GM12872 (cell line): ENCODE measurements around the gene SLC4A3.

Experiments
- CTCF ChIP-seq: IDR thresholded peaks from 3 replicates; pipeline ENCODE4 v1.5.1; 2011; ENCODE audit warnings: low read depth, mild to moderate bottlenecking, low read length, moderate library complexity; ENCODE audit not compliant: insufficient read depth

Gene SLC4A3

GRCh38 chr2:219615894-219616293, 11.5 kb upstream of the SLC4A3 start:
- TF ChIP-seq CTCF = no peak

- TF ChIP-seq CTCF = no peak
These were observed 10.9 kb upstream of the SLC4A3 start for GRCh38 chr2:219616550-219616949.

GRCh38 chr2:219618733-219619122, 8.7 kb upstream of the SLC4A3 start:
- no peak for TF ChIP-seq CTCF

- TF ChIP-seq CTCF = no peak
These were observed 8.2 kb upstream of the SLC4A3 start for GRCh38 chr2:219619235-219619634.

GRCh38 chr2:219620546-219620945, 6.9 kb upstream of the SLC4A3 start:
- TF ChIP-seq CTCF = no peak

- no peak for TF ChIP-seq CTCF
These were observed 5.5 kb upstream of the SLC4A3 start for GRCh38 chr2:219621935-219622334.

GRCh38 chr2:219622472-219622871, 5.0 kb upstream of the SLC4A3 start:
- TF ChIP-seq CTCF = no peak

GRCh38 chr2:219624565-219624964, 2.9 kb upstream of the SLC4A3 start:
- TF ChIP-seq CTCF = no peak
